Left hindlimb (tissue), 1 donor: ENCODE measurements around the gene SLC38A3.

Source experiments
- DNase-seq: peaks from one replicate; pipeline ENCODE4 v3.0.0-alpha.2; 2018

SLC38A3 gene

DNA sequence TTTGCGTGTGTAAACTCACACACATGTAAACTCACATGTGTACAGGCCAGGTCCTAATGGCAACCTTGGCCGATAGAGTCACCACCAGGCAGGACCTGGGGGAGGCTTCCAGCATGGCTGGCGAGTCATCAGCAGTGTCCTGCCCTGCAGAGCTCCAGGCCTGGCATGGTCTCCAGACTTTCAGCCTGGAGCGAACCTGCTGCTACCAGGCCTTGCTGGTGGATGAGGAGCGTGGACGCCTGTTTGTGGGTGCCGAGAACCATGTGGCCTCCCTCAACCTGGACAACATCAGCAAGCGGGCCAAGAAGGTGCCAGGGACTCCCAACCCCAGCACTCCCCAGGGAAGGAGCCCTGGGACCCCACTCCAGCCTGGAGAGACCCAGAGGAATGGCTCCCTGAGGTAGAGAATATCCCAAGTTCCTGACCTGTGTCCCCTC, 64.9 kb downstream of the SLC38A3 start:
- no peak for DNase-seq

DNA sequence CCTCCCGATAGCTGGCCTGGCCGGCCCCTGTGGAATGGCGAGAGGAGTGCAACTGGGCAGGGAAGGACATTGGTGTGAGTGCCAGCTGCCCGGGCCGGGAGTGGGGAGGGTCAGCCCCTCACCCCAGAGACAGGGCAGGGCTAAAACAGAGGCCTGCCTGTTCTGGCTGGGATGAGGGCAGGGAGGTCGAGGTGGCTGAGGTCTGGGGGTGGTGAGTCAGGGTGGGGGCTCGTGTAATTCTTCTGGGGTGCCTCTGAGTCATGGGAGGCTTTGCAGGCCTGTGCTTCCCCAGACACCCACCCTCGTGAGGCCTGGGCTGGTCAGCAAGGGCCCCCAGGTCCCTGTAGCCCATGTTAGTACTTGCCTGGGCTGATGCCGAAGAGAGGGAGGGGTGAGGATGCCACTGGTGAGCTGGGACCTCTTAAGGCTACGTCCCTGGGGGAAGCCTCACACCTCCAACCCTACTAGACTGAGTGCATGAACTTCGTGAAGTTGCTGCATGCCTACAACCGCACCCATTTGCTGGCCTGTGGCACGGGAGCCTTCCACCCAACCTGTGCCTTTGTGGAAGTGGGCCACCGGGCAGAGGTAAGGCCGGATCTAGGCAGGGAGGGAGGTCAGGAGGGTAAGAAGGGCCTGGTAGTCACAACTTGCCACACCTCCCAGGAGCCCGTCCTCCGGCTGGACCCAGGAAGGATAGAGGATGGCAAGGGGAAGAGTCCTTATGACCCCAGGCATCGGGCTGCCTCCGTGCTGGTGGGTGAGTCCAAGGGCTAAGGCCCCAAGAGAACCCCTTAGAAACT, 65.6 kb downstream of the SLC38A3 start:
- no peak for DNase-seq
